Neural cell (in vitro differentiated cells): Measurements from ENCODE around the gene GRM2. TPM values are rescaled to one million over a fixed set of nuclear protein-coding genes. Genes with fewer than 3 reads are reported as not detected.

Source experiments
- H2AFZ ChIP-seq: fragments of 200-600, 300-800 bp; sonication (generic), shearing (Covaris generic); 2 replicates; pipeline ENCODE4 v1.6.0; 2014; ENCODE audit warnings: low read depth, mild to moderate bottlenecking, antibody characterized with exemption, low read length, moderate library complexity
- H3F3A ChIP-seq: fragments of 200-600 bp; shearing (Covaris generic); 2 replicates; pipeline ENCODE4 v1.6.1; 2016; ENCODE audit warnings: mild to moderate bottlenecking, moderate library complexity, mixed read lengths, antibody characterized with exemption, low read length; ENCODE audit not compliant: insufficient read depth, poor library complexity, severe bottlenecking
- H3K27ac ChIP-seq: fragments of 200-600, 300-800 bp; sonication (generic), shearing (Covaris generic); 2 replicates; pipeline ENCODE4 v1.5.1; 2014; ENCODE audit warnings: mild to moderate bottlenecking, low read length, moderate library complexity
- H3K27me3 ChIP-seq: fragments of 300-800, 200-600 bp; sonication (generic), shearing (Covaris generic); 2 replicates; pipeline ENCODE4 v1.6.0; 2014; ENCODE audit warnings: mild to moderate bottlenecking, low read depth, low read length, moderate library complexity; ENCODE audit not compliant: insufficient read depth
- H3K36me3 ChIP-seq: fragments of 300-800, 200-600 bp; sonication (generic), shearing (Covaris generic); 2 replicates; pipeline ENCODE4 v1.5.1; 2014; ENCODE audit warnings: mild to moderate bottlenecking, antibody characterized with exemption, low read length, moderate library complexity; ENCODE audit not compliant: insufficient read depth
- H3K4me2 ChIP-seq: fragments of 300-800, 200-600 bp; sonication (generic), shearing (Covaris generic); 2 replicates; pipeline ENCODE4 v1.6.0; 2014; ENCODE audit warnings: mild to moderate bottlenecking, low read length
- H3K4me3 ChIP-seq: fragments of 300-800, 200-600 bp; sonication (generic), shearing (Covaris generic); 2 replicates; pipeline ENCODE4 v1.5.1; 2014; ENCODE audit warnings: mild to moderate bottlenecking, low read length, moderate library complexity
- H3K79me2 ChIP-seq: fragments of 200-600 bp; shearing (Covaris generic); replicated peaks from 2 replicates; pipeline ENCODE4 v1.6.0; 2014; ENCODE audit warnings: mild to moderate bottlenecking, low read length, moderate library complexity; ENCODE audit not compliant: insufficient read depth
- H3K9ac ChIP-seq: fragments of 300-800, 200-600 bp; sonication (generic), shearing (Covaris generic); 2 replicates; pipeline ENCODE4 v1.6.1; 2016; ENCODE audit warnings: mild to moderate bottlenecking, low read length, mixed read lengths
- H3K9me2 ChIP-seq: fragments of 200-600 bp; shearing (Covaris generic); 2 replicates; pipeline ENCODE4 v1.6.1; 2016; ENCODE audit warnings: mild to moderate bottlenecking, low read length, mixed read lengths; ENCODE audit not compliant: insufficient read depth
- H3K9me3 ChIP-seq: fragments of 200-600, 300-800 bp; sonication (generic), shearing (Covaris generic); 2 replicates; pipeline ENCODE4 v1.6.1; 2016; ENCODE audit warnings: mild to moderate bottlenecking, mixed run types, low read length, moderate library complexity, mixed read lengths
- H4K20me1 ChIP-seq: fragments of 200-600 bp; shearing (Covaris generic); 2 replicates; pipeline ENCODE4 v1.6.1; 2016; ENCODE audit warnings: mild to moderate bottlenecking, mixed run types; ENCODE audit not compliant: insufficient read depth
- CTCF ChIP-seq: fragments of 450-650 bp; IDR thresholded peaks from 2 replicates; pipeline ENCODE4 v1.5.1; 2014; ENCODE audit warnings: antibody characterized with exemption, mild to moderate bottlenecking, moderate library complexity; ENCODE audit not compliant: poor library complexity, severe bottlenecking
- EP300 ChIP-seq: fragments of 450-650 bp; conservative IDR thresholded peaks from 2 replicates; pipeline ENCODE4 v1.6.1; 2014; ENCODE audit warnings: antibody characterized with exemption, mild to moderate bottlenecking, moderate library complexity; ENCODE audit not compliant: poor library complexity, severe bottlenecking
- EZH2 ChIP-seq: fragments of 200-600, 300-800 bp; shearing (Covaris generic), sonication (generic); IDR thresholded peaks from 2 replicates; pipeline ENCODE4 v1.6.1; 2014; ENCODE audit warnings: antibody characterized with exemption, low read length, borderline replicate concordance, mild to moderate bottlenecking; ENCODE audit not compliant: insufficient read depth, poor library complexity, severe bottlenecking
- MXI1 ChIP-seq: fragments of 450-650 bp; conservative IDR thresholded peaks from 2 replicates; pipeline ENCODE4 v1.6.1; 2014; ENCODE audit warnings: antibody characterized with exemption, mild to moderate bottlenecking; ENCODE audit not compliant: poor library complexity, severe bottlenecking
- POLR2AphosphoS5 ChIP-seq: IDR thresholded peaks from 2 replicates; pipeline ENCODE4 v1.6.1; 2012
- RAD21 ChIP-seq: fragments of 450-650 bp; conservative IDR thresholded peaks from 2 replicates; pipeline ENCODE4 v1.6.1; 2014; ENCODE audit warnings: antibody characterized with exemption, mild to moderate bottlenecking, moderate library complexity
- REST ChIP-seq: IDR thresholded peaks from 2 replicates; pipeline ENCODE4 v1.6.1; 2012; ENCODE audit warnings: borderline replicate concordance
- SMC3 ChIP-seq: fragments of 450-650 bp; conservative IDR thresholded peaks from 2 replicates; pipeline ENCODE4 v1.6.1; 2014; ENCODE audit warnings: antibody characterized with exemption, mild to moderate bottlenecking, moderate library complexity; ENCODE audit not compliant: poor library complexity
- TAF1 ChIP-seq: IDR thresholded peaks from 2 replicates; pipeline ENCODE4 v1.6.1; 2012; ENCODE audit warnings: low read depth
- polyA plus RNA-seq: library from polyadenylated mRNA; depleted of rRNA; stranded (reverse); fragments of >200 nt; gene quantifications from 2 replicates; pipeline ENCODE4 v1.2.3, GENCODE V29; 2014

The GRM2 gene
- polyA plus RNA-seq, 1 donor from 2014 or later, result 9.1 TPM

- Histone ChIP-seq H4K20me1 (no peaks in the 10 kb centered on the region), H3K27ac (no peak overlapping the region), H3K4me3 (no peak overlapping the region), H3K79me2 (no peaks in the 10 kb centered on the region), H3K9ac (no peak overlapping the region), H3K4me2 (no peak overlapping the region), H2AFZ (no peak overlapping the region), H3K9me2 (no peaks in the 10 kb centered on the region), H3K27me3 (no peaks in the 10 kb centered on the region), H3F3A (no peaks in the 10 kb centered on the region), H3K9me3 (no peaks in the 10 kb centered on the region), H3K36me3 (no peaks in the 10 kb centered on the region)
- TF ChIP-seq EZH2 (no peak), RAD21 (no peak)
These were observed 31.7 kb upstream of the GRM2 start for GRCh38 chr3:51675201-51675611.

- Histone ChIP-seq H3K27ac (no peak overlapping the region), H3K9me3 (no peaks in the 10 kb centered on the region), H2AFZ (no peak overlapping the region), H3K79me2 (no peaks in the 10 kb centered on the region), H3K27me3 (no peaks in the 10 kb centered on the region), H3K9me2 (no peaks in the 10 kb centered on the region), H3K9ac (no peak overlapping the region), H3K4me2 (no peak overlapping the region), H4K20me1 (no peaks in the 10 kb centered on the region), H3K4me3 (no peak overlapping the region), H3K36me3 (no peaks in the 10 kb centered on the region), H3F3A (no peaks in the 10 kb centered on the region)
- no peak for TF ChIP-seq POLR2AphosphoS5
- TF ChIP-seq SMC3, result no peak
- no peak for TF ChIP-seq RAD21
- TF ChIP-seq REST, result no peak
- TF ChIP-seq EP300, result no peak
These were observed 30.7 kb upstream of the GRM2 start for GRCh38 chr3:51676102-51676640.

GRCh38 chr3:51677358-51677757, 29.5 kb upstream of the GRM2 start:
- Histone ChIP-seq H4K20me1 (no peaks in the 10 kb centered on the region), H3K36me3 (no peaks in the 10 kb centered on the region), H3K27me3 (no peaks in the 10 kb centered on the region), H3K4me2 (no peak overlapping the region), H3K4me3 (no peak overlapping the region), H3K9me3 (no peaks in the 10 kb centered on the region), H3F3A (no peaks in the 10 kb centered on the region), H3K27ac (no peak overlapping the region), H3K9ac (no peak overlapping the region), H3K9me2 (no peaks in the 10 kb centered on the region), H2AFZ (no peak overlapping the region), H3K79me2 (no peaks in the 10 kb centered on the region)
- no peak for TF ChIP-seq EZH2
- no peak for TF ChIP-seq RAD21
- TF ChIP-seq SMC3, result no peak
- no peak for TF ChIP-seq EP300
- TF ChIP-seq MXI1, result no peak
- no peak for TF ChIP-seq REST
- no peak for TF ChIP-seq CTCF
- no peak for TF ChIP-seq POLR2AphosphoS5
- no peak for TF ChIP-seq TAF1
